Activated naive CD4-positive, alpha-beta T cell treated with anti-CD3 and anti-CD28 coated beads for 36 hours (primary cell): Measurements from ENCODE around the gene GRM7. TPM values are rescaled to one million over a fixed set of nuclear protein-coding genes. Genes with fewer than 3 reads are reported as not detected.

Experiments used
- CTCF ChIA-PET: fragments of 350-600 bp; sonication (Branson Sonifier 250); formaldehyde crosslinking; loops from one replicate; lab custom pipeline; 2021; ENCODE audit warnings: antibody characterized with exemption; lab: Charles Lee
- DNase-seq: peaks from one replicate; pipeline ENCODE4 v3.0.0-alpha.2; 2020
- H3K27ac Mint-ChIP-seq: one replicate; pipeline ENCODE4 v1.8.0; 2021; ENCODE audit warnings: mild to moderate bottlenecking, mixed read lengths
- H3K27me3 Mint-ChIP-seq: one replicate; pipeline ENCODE4 v1.8.0; 2021; ENCODE audit warnings: low read depth, mixed read lengths
- H3K36me3 Mint-ChIP-seq: one replicate; pipeline ENCODE4 v1.8.0; 2021; ENCODE audit warnings: low read depth, mixed read lengths
- H3K4me1 Mint-ChIP-seq: one replicate; pipeline ENCODE4 v1.8.0; 2021; ENCODE audit warnings: low read depth, mixed read lengths
- H3K4me3 Mint-ChIP-seq: one replicate; pipeline ENCODE4 v1.8.0; 2021; ENCODE audit warnings: mild to moderate bottlenecking, moderate library complexity, mixed read lengths
- H3K9me3 Mint-ChIP-seq: one replicate; pipeline ENCODE4 v1.8.0; 2021; ENCODE audit warnings: mixed read lengths
- intact Hi-C: fragments of 100-400 bp; cut with micrococcal nuclease; formaldehyde crosslinking; loops from one replicate; pipeline ENCODE4 v1.15.1; 2023
- total RNA-seq, 2 experiments: library from RNA; stranded (reverse); gene quantifications; one replicate each; pipeline ENCODE4 v1.2.3, GENCODE V29; 2021

GRM7 gene
- total RNA-seq, 2 experiments from 2014 or later = not detected

- Mint-ChIP-seq H3K36me3 (no peaks in the 10 kb centered on the region), H3K9me3 (peaks cover 3% of the 10 kb centered on the region), H3K4me1 (peaks cover 5% of the 10 kb centered on the region), H3K27ac (no peak overlapping the region), H3K27me3 (no peaks in the 10 kb centered on the region), H3K4me3 (no peak overlapping the region)
- DNase-seq = no peak
- CTCF ChIA-PET = no interaction called here
- intact Hi-C loops = no loop called here
Observed at GRCh38 chr3:7292362-7292761, 431.4 kb downstream of the GRM7 start.

GRCh38 chr3:7293286-7293685 lies 432.4 kb downstream of the GRM7 start:
- Mint-ChIP-seq H3K4me1 (peaks cover 5% of the 10 kb centered on the region), H3K36me3 (no peaks in the 10 kb centered on the region), H3K9me3 (peaks cover 3% of the 10 kb centered on the region), H3K4me3 (no peak overlapping the region), H3K27ac (no peak overlapping the region), H3K27me3 (no peaks in the 10 kb centered on the region)
- no peak for DNase-seq
- CTCF ChIA-PET = interaction anchor here (0.6 kb wide), 1 partner anchor 99 kb away, joined by 3 read pairs; no protein-coding TSS in a partner anchor
- intact Hi-C loops = no loop called here

DNA sequence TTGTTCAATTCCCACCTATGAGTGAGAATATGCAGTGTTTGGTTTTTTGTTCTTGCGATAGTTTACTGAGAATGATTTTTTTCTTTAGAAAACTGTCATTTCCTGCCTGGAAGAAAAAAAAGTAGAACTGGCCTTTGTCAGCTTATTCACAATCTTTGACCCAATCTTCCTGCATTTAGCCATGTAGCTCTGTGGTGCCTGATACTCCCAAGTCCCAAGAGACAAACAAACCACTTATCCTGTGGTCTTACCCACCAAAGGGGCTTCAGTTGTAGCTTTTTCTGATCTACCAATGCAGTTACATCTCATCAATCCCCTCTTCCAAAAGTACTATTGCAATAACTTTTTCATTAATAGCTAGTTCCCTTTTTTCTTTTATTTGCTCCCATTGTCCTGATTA lies 444.6 kb downstream of the GRM7 start:
- H3K9me3 Mint-ChIP-seq = peaks cover 1% of the 10 kb centered on the region
- peaks cover 5% of the 10 kb centered on the region for H3K27me3 Mint-ChIP-seq
- H3K4me1 Mint-ChIP-seq = no peaks in the 10 kb centered on the region
- CTCF ChIA-PET = no interaction called here
- H3K36me3 Mint-ChIP-seq = no peaks in the 10 kb centered on the region
- intact Hi-C loops = no loop called here
- H3K4me3 Mint-ChIP-seq = no peak overlapping the region
- H3K27ac Mint-ChIP-seq = no peak overlapping the region
- no peak for DNase-seq

- Mint-ChIP-seq H3K4me1 (no peaks in the 10 kb centered on the region), H3K27me3 (peaks cover 5% of the 10 kb centered on the region), H3K9me3 (peaks cover 1% of the 10 kb centered on the region), H3K27ac (no peak overlapping the region), H3K4me3 (no peak overlapping the region), H3K36me3 (no peaks in the 10 kb centered on the region)
- no peak for DNase-seq
- CTCF ChIA-PET = no interaction called here
- intact Hi-C loops = no loop called here
Observed at GRCh38 chr3:7306901-7307300, 446.0 kb downstream of the GRM7 start.

- H3K27me3 Mint-ChIP-seq = peaks cover 5% of the 10 kb centered on the region
- CTCF ChIA-PET = no interaction called here
- no peak overlapping the region for H3K4me3 Mint-ChIP-seq
- DNase-seq = no peak
- intact Hi-C loops = no loop called here
- H3K36me3 Mint-ChIP-seq = no peaks in the 10 kb centered on the region
- no peaks in the 10 kb centered on the region for H3K4me1 Mint-ChIP-seq
- no peak overlapping the region for H3K27ac Mint-ChIP-seq
- H3K9me3 Mint-ChIP-seq = peaks cover 1% of the 10 kb centered on the region
Observed at GRCh38 chr3:7307410-7307809, 446.5 kb downstream of the GRM7 start.

DNA sequence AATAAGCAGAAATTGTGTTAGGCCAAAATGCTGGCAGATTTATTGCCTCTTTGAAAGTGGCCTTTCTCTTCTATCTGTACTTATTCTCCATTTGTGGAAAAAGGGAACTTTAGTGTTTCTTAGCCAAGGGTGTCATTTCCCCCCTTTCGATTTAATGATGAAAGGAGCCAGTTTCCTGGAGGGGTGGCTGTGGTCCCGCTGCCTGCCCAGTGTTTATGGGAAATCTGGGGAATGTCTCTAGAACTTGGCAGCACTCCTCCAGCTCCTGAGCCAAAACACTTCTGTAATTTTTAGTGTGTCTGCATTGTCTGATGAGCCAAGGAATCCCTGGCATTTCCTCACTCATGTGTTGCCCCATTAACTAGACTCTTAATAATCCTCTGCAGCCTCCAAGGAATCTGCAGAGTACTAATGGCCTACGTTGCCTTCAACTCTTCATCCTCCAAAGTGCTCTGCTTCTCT lies 448.8 kb downstream of the GRM7 start:
- Mint-ChIP-seq H3K36me3 (no peaks in the 10 kb centered on the region), H3K27me3 (peaks cover 5% of the 10 kb centered on the region), H3K27ac (no peak overlapping the region), H3K4me1 (no peaks in the 10 kb centered on the region), H3K9me3 (no peaks in the 10 kb centered on the region), H3K4me3 (no peak overlapping the region)
- CTCF ChIA-PET = interaction anchor here (0.5 kb wide), 1 partner anchor 338 kb away, joined by 3 read pairs; no protein-coding TSS in a partner anchor
- intact Hi-C loops = no loop called here
- DNase-seq = no peak

DNA sequence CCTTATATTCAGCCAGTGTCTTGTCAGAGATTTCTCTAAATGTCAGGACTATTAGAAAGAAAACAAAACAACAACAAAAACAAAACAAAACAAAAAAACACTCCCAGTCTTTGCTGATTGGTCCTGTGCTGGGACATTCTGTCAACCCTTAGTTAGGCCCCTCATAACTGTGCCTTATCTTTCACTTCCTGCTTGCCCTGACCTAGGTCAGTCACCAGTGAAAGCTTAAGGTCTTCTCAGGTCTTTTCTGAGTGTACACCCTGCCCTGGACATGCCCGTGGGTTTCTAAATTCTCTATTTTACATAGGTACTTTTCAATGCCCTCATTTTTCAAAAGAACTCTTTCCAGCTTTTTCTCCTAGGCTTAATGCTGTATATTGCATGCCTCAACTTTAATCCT lies 454.1 kb downstream of the GRM7 start:
- H3K36me3 Mint-ChIP-seq = no peaks in the 10 kb centered on the region
- intact Hi-C loops = no loop called here
- no peaks in the 10 kb centered on the region for H3K4me1 Mint-ChIP-seq
- no peak overlapping the region for H3K27ac Mint-ChIP-seq
- no peaks in the 10 kb centered on the region for H3K9me3 Mint-ChIP-seq
- H3K4me3 Mint-ChIP-seq = no peak overlapping the region
- CTCF ChIA-PET = no interaction called here
- peaks cover 3% of the 10 kb centered on the region for H3K27me3 Mint-ChIP-seq
- DNase-seq = no peak

DNA sequence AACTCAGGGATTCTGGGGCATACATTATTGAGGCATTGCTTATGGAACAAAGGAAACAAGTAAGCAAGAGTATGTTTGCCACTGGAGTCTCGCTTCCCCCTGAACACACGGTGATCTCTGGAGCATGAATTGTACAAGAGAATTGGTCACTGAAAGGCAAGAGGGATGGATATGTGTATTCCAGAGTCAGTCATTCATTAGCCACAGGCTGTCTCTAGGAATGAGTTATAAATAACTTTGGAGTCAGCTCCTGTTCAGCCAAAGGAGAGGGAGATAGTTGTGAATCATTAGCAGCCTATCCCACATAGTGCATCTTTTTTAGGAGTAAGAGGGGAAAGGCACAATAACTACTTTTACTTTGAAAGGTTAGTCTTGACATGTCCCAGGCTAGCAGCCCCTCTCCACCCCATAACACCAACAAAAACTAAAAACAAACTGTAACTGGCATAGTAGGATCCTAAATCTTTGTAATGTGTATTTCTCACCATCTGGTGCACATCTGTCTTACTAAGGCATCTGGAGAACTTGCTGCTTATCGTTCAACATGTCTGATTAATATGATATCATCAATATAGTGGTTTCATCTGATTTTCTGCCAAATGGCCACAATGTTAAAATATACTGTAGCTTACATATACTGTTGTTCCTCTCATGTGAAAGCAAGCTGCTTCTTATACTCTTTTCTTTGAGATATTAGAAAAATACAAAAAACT lies 462.2 kb downstream of the GRM7 start:
- Mint-ChIP-seq H3K36me3 (no peaks in the 10 kb centered on the region), H3K27ac (no peak overlapping the region), H3K4me1 (no peaks in the 10 kb centered on the region), H3K9me3 (no peaks in the 10 kb centered on the region), H3K4me3 (no peak overlapping the region), H3K27me3 (peaks cover 6% of the 10 kb centered on the region)
- intact Hi-C loops = no loop called here
- no peak for DNase-seq
- CTCF ChIA-PET = no interaction called here

- CTCF ChIA-PET = no interaction called here
- H3K36me3 Mint-ChIP-seq = no peaks in the 10 kb centered on the region
- H3K27me3 Mint-ChIP-seq = peaks cover 3% of the 10 kb centered on the region
- no peak overlapping the region for H3K27ac Mint-ChIP-seq
- DNase-seq = no peak
- intact Hi-C loops = no loop called here
- H3K4me1 Mint-ChIP-seq = no peaks in the 10 kb centered on the region
- H3K9me3 Mint-ChIP-seq = no peaks in the 10 kb centered on the region
- H3K4me3 Mint-ChIP-seq = no peak overlapping the region
Observed at GRCh38 chr3:7328339-7328738, 467.4 kb downstream of the GRM7 start.

DNA sequence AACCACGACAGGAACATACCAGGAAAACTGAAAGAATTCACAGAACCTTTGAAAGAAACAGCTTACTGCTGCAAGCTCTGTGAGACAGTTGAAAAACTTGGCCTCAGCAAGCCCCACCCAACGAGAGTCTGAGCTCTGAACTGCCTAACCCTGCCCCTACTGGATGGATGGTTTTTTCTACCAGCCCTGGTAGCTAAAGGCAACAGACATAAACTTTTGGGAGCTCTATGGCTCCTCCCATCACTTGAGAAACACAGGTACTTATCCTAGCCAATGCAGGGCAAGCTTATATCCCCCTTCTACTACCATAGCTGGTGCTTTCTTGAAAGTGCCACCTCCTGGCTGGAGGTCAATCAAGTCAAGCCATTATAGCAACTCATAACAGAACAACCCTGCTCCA lies 471.8 kb downstream of the GRM7 start:
- no peaks in the 10 kb centered on the region for H3K36me3 Mint-ChIP-seq

GRCh38 chr3:7333125-7333524 lies 472.2 kb downstream of the GRM7 start:
- DNase-seq = no peak
- Mint-ChIP-seq H3K36me3 (no peaks in the 10 kb centered on the region), H3K4me3 (no peak overlapping the region), H3K27ac (no peak overlapping the region), H3K4me1 (no peaks in the 10 kb centered on the region), H3K9me3 (peaks cover 5% of the 10 kb centered on the region), H3K27me3 (no peaks in the 10 kb centered on the region)
- intact Hi-C loops = no loop called here
- CTCF ChIA-PET = no interaction called here

More for the DNA sequence above, 471.8 kb downstream of the GRM7 start:
- Mint-ChIP-seq H3K4me3 (no peak overlapping the region), H3K9me3 (peaks cover 5% of the 10 kb centered on the region), H3K4me1 (no peaks in the 10 kb centered on the region), H3K27me3 (no peaks in the 10 kb centered on the region), H3K27ac (no peak overlapping the region)
- DNase-seq = no peak
- intact Hi-C loops = no loop called here
- CTCF ChIA-PET = no interaction called here

DNA sequence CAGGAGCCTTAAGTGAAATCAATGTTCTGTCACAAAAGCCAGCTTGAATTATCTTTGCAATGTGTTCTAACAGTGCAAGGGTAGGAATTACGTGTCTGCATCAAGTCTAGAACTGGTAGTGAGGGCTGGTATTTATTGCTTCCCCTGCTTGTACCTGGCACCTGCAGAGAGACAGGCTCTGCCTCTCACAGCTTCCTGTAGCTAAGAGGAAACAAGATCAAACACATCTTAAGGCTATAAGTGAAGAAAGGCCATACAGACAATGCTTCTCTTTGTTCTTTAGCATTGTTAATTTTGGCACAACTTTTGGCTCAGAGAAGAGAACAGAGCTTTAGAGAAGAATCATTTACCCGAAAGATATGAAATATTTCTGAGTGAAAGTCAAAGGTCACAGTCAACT lies 479.9 kb downstream of the GRM7 start:
- no peaks in the 10 kb centered on the region for H3K27me3 Mint-ChIP-seq
- H3K4me3 Mint-ChIP-seq = no peak overlapping the region
- H3K4me1 Mint-ChIP-seq = peaks cover 5% of the 10 kb centered on the region
- CTCF ChIA-PET = no interaction called here
- H3K9me3 Mint-ChIP-seq = no peaks in the 10 kb centered on the region
- H3K27ac Mint-ChIP-seq = no peak overlapping the region
- no peaks in the 10 kb centered on the region for H3K36me3 Mint-ChIP-seq
- no peak for DNase-seq
- intact Hi-C loops = no loop called here

- Mint-ChIP-seq H3K27ac (no peak overlapping the region), H3K4me3 (no peak overlapping the region), H3K4me1 (no peaks in the 10 kb centered on the region), H3K27me3 (no peaks in the 10 kb centered on the region), H3K36me3 (no peaks in the 10 kb centered on the region), H3K9me3 (no peaks in the 10 kb centered on the region)
- DNase-seq = no peak
- CTCF ChIA-PET = no interaction called here
- intact Hi-C loops = no loop called here
Observed at GRCh38 chr3:7346364-7346763, 485.4 kb downstream of the GRM7 start.
